ENCODE results near the gene SFT2D3.

Gene SFT2D3

GRCh38 chr2:127683056-127683455, 18.2 kb upstream of the SFT2D3 start:
- no peak for DNase-seq

DNA sequence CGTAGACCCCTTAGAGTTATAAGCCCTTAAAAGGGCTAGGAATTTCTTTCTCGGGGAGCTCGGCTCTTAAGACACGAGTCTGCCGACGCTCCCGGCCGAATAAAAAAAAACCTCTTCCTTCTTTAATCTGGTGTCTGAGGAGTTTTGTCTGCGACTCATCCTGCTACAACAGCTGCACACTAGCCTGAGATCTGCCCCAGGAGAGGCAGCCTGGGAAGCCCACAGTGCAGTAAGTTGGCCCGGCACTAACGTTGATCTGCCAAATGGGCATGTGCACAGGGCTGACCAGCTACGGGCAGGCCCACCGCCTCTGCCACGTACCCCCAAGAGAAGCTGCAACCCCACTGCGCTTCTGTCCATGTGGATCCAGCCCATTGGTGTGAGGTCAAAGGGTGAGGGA, 17.5 kb upstream of the SFT2D3 start:
- peak; percentile 51 for DNase-seq

DNA sequence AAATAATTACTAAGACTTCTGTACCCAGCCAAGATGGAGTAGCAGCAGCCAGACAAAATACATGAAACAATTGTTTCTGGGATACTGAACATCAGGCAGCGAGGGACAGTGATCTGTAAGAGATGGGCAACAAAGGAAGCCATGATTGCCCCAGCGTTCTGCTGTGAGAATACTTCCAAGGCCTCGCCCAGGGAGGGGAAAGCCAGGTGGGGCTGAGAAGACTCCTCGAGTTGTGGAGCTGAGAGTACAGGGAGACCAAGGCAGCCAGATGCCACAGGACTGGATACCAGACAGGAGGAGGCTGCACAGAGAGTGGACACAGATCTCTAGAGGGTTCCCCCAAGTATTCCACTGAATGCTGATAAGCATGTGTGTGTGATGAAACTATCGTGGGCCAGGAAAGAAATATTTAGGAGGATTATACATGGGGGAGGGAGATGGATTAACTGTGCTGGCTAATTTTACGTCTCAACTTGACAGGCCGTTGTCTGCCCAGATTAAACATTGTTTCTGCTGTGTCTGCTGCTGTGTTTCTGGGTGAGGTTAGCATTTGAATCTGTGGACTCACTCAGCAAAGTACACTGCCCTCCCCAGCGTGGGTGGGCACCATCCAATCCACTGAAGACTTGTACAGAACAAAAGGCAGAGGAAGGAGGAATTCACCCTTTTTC, 15.8 kb upstream of the SFT2D3 start:
- no peak for DNase-seq

- no peak for DNase-seq
Observed at GRCh38 chr2:127688405-127688804, 12.9 kb upstream of the SFT2D3 start.

DNA sequence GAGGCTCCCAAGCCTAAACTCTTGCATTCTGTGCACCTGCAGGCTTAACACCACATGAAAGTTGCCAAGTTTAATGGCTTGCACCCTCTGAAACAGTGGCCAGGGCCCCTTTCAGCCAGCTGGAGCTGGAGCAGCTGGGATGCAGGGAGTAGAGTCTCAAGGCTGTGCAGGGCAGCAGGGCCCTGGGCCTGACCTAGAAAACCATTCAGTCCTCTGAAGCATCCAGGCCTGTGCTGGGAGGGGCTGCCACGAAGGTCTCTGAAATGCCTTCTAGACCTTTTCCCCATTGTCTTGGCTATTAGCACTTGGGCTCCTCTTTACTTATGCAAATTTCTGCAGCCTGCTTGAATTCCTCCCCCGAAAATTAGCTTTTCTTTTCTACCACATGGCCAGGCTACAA, 10.6 kb upstream of the SFT2D3 start:
- DNase-seq = no peak

GRCh38 chr2:127694986-127695385, 6.3 kb upstream of the SFT2D3 start:
- no peak for DNase-seq

GRCh38 chr2:127695491-127696472, 5.5 kb upstream of the SFT2D3 start:
- DNase-seq = peak; percentile 54

- DNase-seq = no peak
Observed at GRCh38 chr2:127697482-127698180, 3.7 kb upstream of the SFT2D3 start.

DNA sequence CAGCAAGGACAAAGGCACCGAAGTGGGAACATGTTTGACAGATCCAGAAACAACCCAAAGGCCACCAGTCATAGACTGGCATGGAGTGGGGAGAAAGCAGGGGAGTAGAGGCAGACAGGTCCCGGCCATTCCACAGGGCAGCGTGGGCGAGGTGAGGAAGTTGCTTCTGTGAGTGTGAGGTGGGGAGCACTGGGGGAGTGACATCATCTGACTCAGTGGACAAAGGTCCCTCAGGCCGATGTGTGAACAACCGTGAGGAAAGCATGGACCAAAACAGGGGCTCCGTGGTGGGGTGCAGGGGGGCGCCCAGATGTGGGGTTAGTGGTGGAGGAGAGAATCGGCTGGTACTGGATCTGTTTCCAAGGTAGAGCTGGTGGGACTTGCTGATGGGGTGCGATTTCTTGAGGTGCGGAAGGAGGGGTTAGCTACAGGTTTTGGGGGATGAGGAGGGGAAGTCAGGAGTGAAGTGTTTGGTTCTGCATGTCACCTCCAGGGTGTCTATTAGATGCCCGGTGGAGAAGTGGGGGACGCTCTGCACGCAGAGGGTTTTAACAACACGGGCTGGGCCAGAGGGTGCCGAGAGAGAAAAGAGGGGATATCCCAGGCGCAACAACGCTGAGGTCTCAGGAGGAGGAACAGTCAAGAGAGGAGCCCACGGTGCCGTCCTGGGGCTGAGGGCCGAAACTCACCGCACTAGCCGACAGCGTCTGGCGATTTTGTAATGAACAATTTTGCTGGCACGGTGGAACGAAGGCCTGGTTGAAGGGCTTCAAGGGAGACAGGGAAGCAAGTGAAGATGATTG, 2.5 kb upstream of the SFT2D3 start:
- no peak for DNase-seq

DNA sequence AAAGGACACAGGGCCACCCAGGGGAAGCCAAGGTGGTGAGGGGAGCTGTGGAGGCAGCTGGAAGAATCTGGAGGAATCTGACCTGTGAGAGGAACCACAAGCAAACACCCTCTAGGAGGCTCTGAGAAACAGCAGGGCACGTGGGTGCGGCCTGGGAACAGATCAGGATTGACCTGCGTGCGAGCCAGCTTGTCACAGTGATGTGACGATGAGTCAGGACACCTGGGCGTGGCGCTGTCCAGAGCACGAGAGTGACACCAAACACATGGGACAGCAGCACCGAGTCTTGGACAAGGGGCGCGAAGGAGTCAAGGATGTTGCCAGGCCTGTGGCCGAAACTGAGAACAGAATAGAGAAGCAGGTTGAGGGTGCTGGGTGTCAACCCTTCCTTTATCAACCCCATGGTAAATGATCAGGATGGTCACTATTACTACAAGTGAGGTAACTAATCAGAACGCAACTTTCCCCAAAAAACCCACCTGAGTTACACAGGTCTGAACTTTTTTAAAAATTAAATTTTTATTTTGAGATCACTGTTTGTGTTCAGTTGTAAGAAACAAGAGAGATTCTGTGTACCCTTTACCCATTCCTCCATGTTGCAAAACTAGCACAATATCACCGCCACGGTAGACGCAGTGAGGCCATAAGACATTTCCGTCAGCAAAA, 637 bp upstream of the SFT2D3 start:
- DNase-seq = no peak

DNA sequence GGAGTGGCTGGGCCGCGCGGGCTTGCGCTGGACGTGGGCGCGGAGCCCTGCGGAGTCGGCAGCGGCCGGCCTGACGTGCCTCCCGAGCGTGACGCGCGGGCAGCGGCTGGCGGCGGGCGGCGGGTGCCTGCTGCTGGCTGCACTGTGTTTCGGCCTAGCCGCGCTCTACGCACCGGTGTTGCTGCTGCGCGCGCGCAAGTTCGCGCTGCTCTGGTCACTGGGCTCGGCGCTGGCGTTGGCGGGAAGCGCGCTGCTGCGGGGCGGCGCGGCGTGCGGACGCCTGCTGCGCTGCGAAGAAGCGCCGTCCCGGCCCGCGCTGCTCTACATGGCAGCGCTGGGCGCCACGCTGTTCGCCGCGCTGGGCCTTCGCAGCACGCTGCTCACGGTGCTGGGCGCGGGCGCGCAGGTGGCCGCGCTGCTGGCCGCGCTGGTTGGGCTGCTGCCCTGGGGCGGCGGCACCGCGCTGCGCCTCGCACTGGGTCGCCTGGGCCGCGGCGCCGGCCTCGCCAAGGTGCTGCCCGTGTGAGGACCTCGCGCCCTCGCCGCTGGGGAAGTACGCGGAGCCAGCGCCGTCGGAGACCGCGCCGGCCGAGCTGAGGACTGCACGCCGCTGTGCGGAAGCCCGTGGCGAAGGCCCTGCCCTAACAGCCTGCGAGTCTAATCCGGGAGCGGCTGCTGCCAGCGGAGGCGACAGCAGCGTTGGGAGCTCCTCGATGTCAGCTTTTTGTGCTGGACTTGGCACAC, 526 bp downstream of the SFT2D3 start:
- peak; percentile 58 for DNase-seq

- DNase-seq = no peak
Observed at GRCh38 chr2:127702395-127703009, 1.2 kb downstream of the SFT2D3 start.

GRCh38 chr2:127703282-127703681, 2.0 kb downstream of the SFT2D3 start:
- no peak for DNase-seq

GRCh38 chr2:127704641-127705390, 3.5 kb downstream of the SFT2D3 start:
- no peak for DNase-seq

- DNase-seq = no peak
Observed at GRCh38 chr2:127705391-127706065, 4.2 kb downstream of the SFT2D3 start.

GRCh38 chr2:127706215-127706990, 5.1 kb downstream of the SFT2D3 start:
- no peak for DNase-seq

DNA sequence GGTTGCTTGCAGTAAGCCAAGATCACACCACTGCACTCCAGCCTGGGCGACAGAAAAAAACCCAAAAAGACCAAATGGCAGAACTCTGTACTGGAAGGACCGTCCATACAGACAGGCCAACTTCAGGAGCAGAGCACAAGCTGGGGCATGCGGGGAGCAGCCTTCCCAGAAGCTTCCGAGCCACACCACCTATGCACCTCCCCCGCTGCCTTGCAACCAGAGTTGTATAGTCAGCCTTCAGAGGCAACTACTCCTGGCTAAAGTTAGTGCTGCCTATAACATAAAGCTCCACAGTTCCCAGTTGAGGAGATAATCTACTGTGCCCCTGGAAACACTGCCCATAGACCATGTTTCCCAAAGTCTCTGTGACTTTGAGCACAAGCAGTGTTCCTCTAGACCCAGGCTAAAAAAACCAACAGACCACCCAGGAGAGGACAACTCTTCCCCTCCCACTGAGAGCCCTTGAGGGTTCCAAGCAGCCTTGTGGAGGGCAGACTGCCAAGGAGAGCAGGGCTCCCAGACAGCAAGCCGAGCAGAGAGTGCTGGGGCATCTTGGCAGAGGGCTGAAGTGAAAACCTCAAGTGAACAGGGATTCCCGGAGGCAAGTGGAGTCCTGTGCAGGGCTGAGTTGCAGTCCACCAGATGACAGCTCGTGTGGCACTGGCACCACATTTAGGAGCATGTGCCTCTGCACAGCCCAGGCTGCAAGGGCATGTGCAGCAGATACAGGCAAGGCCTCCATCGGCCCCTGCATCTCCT, 6.8 kb downstream of the SFT2D3 start:
- DNase-seq = peak; percentile 34

DNA sequence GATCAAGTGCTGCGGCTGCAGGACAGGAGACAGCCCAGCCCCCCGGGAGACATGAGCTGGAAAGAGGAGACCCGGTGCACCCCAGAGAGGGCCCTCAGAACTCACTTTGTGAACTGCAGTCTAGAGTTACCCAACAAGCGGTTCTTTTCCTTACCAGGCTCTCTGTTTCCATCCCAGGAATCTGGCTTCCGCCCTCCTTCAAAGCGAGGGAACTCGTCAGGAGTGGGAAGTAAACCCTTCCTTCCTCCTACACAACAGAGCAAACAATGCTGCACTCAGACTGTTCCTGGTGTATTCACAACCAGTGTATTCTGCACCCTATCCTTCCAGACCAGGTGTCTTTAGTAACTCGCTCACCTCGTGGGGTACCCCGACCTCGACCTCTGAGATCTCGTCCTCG, 8.0 kb downstream of the SFT2D3 start:
- DNase-seq = no peak
